ENCODE results near the gene CD164L2.
A peak's percentile ranks its signal among the peaks of the same experiment; 100 is the strongest.

Gene CD164L2

GRCh38 chr1:27339213-27339612 is 43.9 kb downstream of the CD164L2 start:
- Mint-ChIP-seq H3K4me3 (peak overlapping the region; percentile 92), H3K9me3 (no peaks in the 10 kb centered on the region), H3K4me1 (peaks cover 54% of the 10 kb centered on the region), H3K36me3 (peaks cover 63% of the 10 kb centered on the region), H3K27ac (peak overlapping the region; percentile 79)
- no peak for ATAC-seq
- no peak for DNase-seq (ENCODE audit: low spot score in 2 of 2)

- Mint-ChIP-seq H3K4me3 (peak overlapping the region; percentile 92), H3K36me3 (peaks cover 67% of the 10 kb centered on the region), H3K9me3 (no peaks in the 10 kb centered on the region), H3K4me1 (peaks cover 51% of the 10 kb centered on the region), H3K27ac (peak overlapping the region; percentile 79)
- ATAC-seq (no peak), DNase-seq (ENCODE audit: low spot score in 2 of 2) (no peak)
These were observed 44.4 kb downstream of the CD164L2 start for GRCh38 chr1:27338751-27339150.

GRCh38 chr1:27336756-27337155 is 46.4 kb downstream of the CD164L2 start:
- Mint-ChIP-seq H3K4me1 (peaks cover 51% of the 10 kb centered on the region), H3K36me3 (peaks cover 69% of the 10 kb centered on the region), H3K27ac (peak overlapping the region; percentile 82), H3K4me3 (no peak overlapping the region), H3K9me3 (no peaks in the 10 kb centered on the region)
- DNase-seq (ENCODE audit: low spot score in 2 of 2), result no peak
- no peak for ATAC-seq

GRCh38 chr1:27335506-27336422 is 47.4 kb downstream of the CD164L2 start:
- H3K36me3 Mint-ChIP-seq, result peaks cover 79% of the 10 kb centered on the region

GRCh38 chr1:27333717-27334279 is 49.3 kb downstream of the CD164L2 start:
- Mint-ChIP-seq H3K4me1 (peaks cover 38% of the 10 kb centered on the region), H3K36me3 (peaks cover 89% of the 10 kb centered on the region), H3K9me3 (no peaks in the 10 kb centered on the region), H3K4me3 (no peak overlapping the region), H3K27ac (peak overlapping the region; percentile 88)
- DNase-seq (ENCODE audit: low spot score in 2 of 2) (no peak), ATAC-seq (no peak)

More at GRCh38 chr1:27335506-27336422, 47.4 kb downstream of the CD164L2 start:
- Mint-ChIP-seq H3K4me1 (peaks cover 48% of the 10 kb centered on the region), H3K9me3 (no peaks in the 10 kb centered on the region), H3K4me3 (no peak overlapping the region), H3K27ac (peak overlapping the region; percentile 82)
- no peak for DNase-seq (ENCODE audit: low spot score in 2 of 2)
- ATAC-seq, result no peak

GRCh38 chr1:27332536-27333281 is 50.4 kb downstream of the CD164L2 start:
- peak overlapping the region; percentile 88 for H3K27ac Mint-ChIP-seq
- peak; percentile 53 to 75 for DNase-seq (ENCODE audit: low spot score in 2 of 2)
- peaks cover 45% of the 10 kb centered on the region for H3K4me1 Mint-ChIP-seq
- H3K9me3 Mint-ChIP-seq, result no peaks in the 10 kb centered on the region
- peaks cover 82% of the 10 kb centered on the region for H3K36me3 Mint-ChIP-seq
- no peak overlapping the region for H3K4me3 Mint-ChIP-seq
- ATAC-seq, result peak; percentile 84

GRCh38 chr1:27331922-27332321 is 51.2 kb downstream of the CD164L2 start:
- Mint-ChIP-seq H3K9me3 (no peaks in the 10 kb centered on the region), H3K36me3 (peaks cover 78% of the 10 kb centered on the region), H3K27ac (peak overlapping the region; percentile 88), H3K4me1 (peaks cover 46% of the 10 kb centered on the region), H3K4me3 (no peak overlapping the region)
- ATAC-seq (no peak), DNase-seq (ENCODE audit: low spot score in 2 of 2) (no peak)

GRCh38 chr1:27331426-27331825 is 51.7 kb downstream of the CD164L2 start:
- ATAC-seq, result no peak

GRCh38 chr1:27330786-27331185 is 52.3 kb downstream of the CD164L2 start:
- Mint-ChIP-seq H3K9me3 (no peaks in the 10 kb centered on the region), H3K4me3 (no peak overlapping the region), H3K4me1 (peaks cover 52% of the 10 kb centered on the region), H3K27ac (peak overlapping the region; percentile 88), H3K36me3 (peaks cover 78% of the 10 kb centered on the region)
- ATAC-seq, result no peak
- DNase-seq (ENCODE audit: low spot score in 2 of 2), result no peak

More at GRCh38 chr1:27331426-27331825, 51.7 kb downstream of the CD164L2 start:
- Mint-ChIP-seq H3K4me1 (peaks cover 46% of the 10 kb centered on the region), H3K36me3 (peaks cover 78% of the 10 kb centered on the region), H3K9me3 (no peaks in the 10 kb centered on the region), H3K4me3 (no peak overlapping the region), H3K27ac (peak overlapping the region; percentile 88)
- no peak for DNase-seq (ENCODE audit: low spot score in 2 of 2)

All from stimulated activated effector memory CD8-positive, alpha-beta T cell treated with anti-CD3 and anti-CD28 coated beads, Interleukin-12 subunit alpha, Interleukin-12 subunit beta, amount 100 ng/mL, for 72 hours (primary cell).